ENCODE data around the gene SOD3.

The SOD3 gene

DNA sequence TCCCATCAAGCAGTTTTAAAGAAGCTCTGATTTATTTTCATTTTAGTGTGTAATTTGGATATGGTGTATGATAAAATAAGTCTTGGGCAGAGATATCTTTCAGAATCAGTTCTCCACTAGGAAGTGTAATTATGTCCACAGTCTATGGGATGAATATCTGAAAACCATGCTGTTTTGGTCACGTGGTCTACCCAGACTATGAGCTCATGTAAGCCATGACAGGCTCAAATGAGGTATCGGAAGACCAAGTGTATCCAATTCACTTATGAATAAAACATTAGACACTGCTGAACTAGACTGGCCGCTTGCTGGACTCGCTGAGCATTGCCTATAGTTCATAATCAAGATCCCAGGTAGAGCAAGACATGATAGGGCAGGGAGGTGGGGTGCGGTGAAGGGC is 50.5 kb downstream of the SOD3 start:
- no peak for DNase-seq

DNA sequence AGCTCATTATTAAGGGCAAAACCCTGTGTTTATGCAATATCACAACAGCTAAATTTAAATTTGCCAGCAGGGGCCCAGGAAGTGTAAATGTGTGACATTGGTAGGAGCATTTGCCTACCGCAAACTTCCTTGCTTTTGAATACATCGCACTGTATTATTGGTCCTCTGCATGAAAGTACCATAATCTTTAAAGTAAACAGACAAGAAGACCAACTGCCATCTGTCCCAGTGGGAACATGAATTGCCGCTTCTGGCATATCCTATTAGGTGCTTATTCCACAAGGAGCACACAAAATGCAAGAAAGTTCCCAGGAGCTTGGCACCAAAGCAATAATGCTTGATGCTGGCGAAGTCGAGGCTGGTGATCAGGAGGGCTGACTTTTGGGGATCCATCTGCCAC is 51.3 kb downstream of the SOD3 start:
- no peak for DNase-seq

DNA sequence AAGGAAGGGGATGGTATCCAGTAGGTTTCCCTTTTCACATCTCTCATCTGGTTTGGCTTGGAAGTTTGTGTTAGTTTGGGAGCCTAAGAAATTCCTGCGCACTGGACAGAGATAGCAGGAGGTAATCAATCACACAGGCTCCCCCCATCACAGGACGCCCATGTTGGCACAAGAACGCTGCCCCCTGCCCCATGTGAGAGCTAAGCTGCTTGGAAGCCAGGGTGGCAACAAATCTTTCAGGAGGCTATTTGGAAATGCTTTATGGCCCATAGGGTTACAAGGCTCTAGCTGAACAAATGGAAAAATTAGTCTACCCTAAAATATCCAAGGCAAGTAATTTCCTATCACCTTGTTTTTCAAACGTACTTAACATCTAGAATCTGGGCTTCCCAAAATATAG is 54.0 kb downstream of the SOD3 start:
- no peak for DNase-seq

DNA sequence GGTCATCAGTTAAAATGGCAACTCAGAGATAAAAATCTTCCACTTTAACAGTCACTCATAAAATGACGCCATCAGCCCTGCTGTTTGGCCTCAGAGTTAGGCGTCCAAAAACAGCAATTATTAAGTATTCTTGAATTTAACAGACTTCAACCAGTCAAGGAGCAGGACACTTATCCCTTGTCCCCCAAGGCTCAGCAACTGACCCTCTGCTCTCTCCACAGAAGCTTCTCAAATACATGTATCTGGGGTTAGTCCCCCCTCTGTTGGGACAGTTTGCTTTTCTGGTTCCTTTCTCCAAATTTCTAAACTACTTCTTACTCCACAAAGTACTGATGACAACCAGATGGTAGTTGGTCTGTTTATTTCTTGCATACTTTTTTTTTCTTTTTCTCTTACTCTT is 54.4 kb downstream of the SOD3 start:
- DNase-seq = no peak
